Osteocyte (in vitro differentiated cells): ENCODE results near the gene PGGT1B. TPM values are rescaled to one million over a fixed set of nuclear protein-coding genes. Genes with fewer than 3 reads are reported as not detected.

ENCODE experiments used
- total RNA-seq: library from RNA; stranded (reverse); gene quantifications from 2 replicates; pipeline ENCODE4 v1.2.1, GENCODE V29; 2021

Gene PGGT1B
- total RNA-seq, 1 donor from 2014 or later = 42.6 TPM

Other genes with a start within 250 kb of the PGGT1B start
- gene TRIM36, start 93.0 kb downstream of the PGGT1B start, total RNA-seq = 11.1 and 13.3 TPM in 2 replicates
- gene CCDC112, start 33.8 kb upstream of the PGGT1B start, total RNA-seq = 7.8 and 8.9 TPM in 2 replicates